Measurements from ENCODE around the gene JMJD1C.

DNA sequence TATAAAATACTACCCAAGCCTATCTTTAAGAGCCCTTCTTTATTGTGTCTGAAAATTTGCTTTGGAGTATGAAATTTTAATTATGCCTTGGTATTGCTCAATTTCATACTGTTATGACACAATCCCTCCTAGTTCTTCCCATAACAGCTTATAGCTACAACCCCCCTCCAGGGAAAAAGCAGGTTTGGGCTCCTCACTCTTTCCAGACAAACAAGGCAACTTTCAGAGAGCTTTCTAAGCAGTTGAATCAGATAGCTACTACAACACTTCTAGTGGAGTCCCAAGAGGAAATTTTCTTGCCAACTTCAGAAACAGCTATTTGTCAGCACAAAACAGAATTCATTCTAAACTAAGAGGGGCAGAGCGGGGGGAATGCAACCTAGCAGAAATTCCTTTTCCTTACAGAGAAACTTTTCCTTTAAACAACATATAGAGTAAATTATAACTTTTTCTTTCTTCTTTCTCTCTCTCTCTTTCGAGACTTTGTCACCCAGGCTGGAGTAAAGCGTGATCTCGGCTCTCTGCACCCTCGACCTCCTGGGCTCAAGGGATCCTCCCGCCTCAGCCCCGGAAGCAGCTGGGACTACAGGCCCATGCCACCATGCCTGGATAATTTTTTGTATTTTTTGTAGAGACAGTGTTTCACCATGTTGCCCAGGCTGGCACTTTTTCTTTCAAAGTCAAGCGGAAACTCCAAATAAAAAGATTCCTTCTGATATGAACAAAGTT is 26.0 kb upstream of the JMJD1C start:
- TF ChIP-seq ESRRA (IDR thresholded peaks at IDR 0.05; ENCODE audit: borderline replicate concordance, low read length) (no peak), RCOR1 (IDR thresholded peaks at IDR 0.05; ENCODE audit: low read depth, low read length) (no peak), EP300 (IDR thresholded peaks at IDR 0.05) (no peak), GATA3 (IDR thresholded peaks at IDR 0.05; ENCODE audit: borderline replicate concordance) (no peak), POLR2A (IDR thresholded peaks at IDR 0.05; ENCODE audit: low read length) (no peak)
- TF ChIP-seq, protein P1, sequence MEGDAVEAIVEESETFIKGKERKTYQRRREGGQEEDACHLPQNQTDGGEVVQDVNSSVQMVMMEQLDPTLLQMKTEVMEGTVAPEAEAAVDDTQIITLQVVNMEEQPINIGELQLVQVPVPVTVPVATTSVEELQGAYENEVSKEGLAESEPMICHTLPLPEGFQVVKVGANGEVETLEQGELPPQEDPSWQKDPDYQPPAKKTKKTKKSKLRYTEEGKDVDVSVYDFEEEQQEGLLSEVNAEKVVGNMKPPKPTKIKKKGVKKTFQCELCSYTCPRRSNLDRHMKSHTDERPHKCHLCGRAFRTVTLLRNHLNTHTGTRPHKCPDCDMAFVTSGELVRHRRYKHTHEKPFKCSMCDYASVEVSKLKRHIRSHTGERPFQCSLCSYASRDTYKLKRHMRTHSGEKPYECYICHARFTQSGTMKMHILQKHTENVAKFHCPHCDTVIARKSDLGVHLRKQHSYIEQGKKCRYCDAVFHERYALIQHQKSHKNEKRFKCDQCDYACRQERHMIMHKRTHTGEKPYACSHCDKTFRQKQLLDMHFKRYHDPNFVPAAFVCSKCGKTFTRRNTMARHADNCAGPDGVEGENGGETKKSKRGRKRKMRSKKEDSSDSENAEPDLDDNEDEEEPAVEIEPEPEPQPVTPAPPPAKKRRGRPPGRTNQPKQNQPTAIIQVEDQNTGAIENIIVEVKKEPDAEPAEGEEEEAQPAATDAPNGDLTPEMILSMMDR (IDR thresholded peaks at IDR 0.05): no peak
